Peyer's patch (tissue), 4 donors: ENCODE data around the gene TMEM131L.

ENCODE experiments used
- CTCF ChIP-seq, 6 experiments: fragments of 450-650 bp in 4 of 6; fragments of 200-600 bp in 2 of 6; sonication (generic) in 1 of 6; IDR thresholded peaks; one replicate each; pipeline ENCODE4 v1.5.1; 2017 to 2019; ENCODE audit warnings: antibody characterized with exemption in 6 of 6, mild to moderate bottlenecking in 3 of 6, moderate library complexity in 1 of 6
- POLR2A ChIP-seq, 2 donors: fragments of 450-650 bp; IDR thresholded peaks; one replicate each; pipeline ENCODE4 v1.5.1; 2017; ENCODE audit warnings: antibody characterized with exemption in 2 of 2, mild to moderate bottlenecking in 2 of 2, moderate library complexity in 2 of 2

GRCh38 chr4:153655002-153655541, 188.9 kb downstream of the TMEM131L start:
- no peak for TF ChIP-seq POLR2A (IDR thresholded peaks at IDR 0.05)
- no peak for TF ChIP-seq CTCF (IDR thresholded peaks at IDR 0.05)
